Testis (tissue), 2 donors: ENCODE results near the gene BUB1.

Experiments
- CTCF ChIP-seq, 3 experiments: fragments of 450-650 bp in 2 of 3; fragments of 200-600 bp in 1 of 3; sonication (generic) in 1 of 3; IDR thresholded peaks; one replicate each; pipeline ENCODE4 v1.5.1; 2016 to 2019; ENCODE audit warnings: antibody characterized with exemption in 3 of 3, mild to moderate bottlenecking in 2 of 3, moderate library complexity in 1 of 3
- POLR2A ChIP-seq: fragments of 450-650 bp; IDR thresholded peaks from one replicate; pipeline ENCODE4 v1.6.1; 2017; ENCODE audit warnings: antibody characterized with exemption, mild to moderate bottlenecking, moderate library complexity

- TF ChIP-seq CTCF (IDR thresholded peaks at IDR 0.05): no peak
- TF ChIP-seq POLR2A: no peak
Observed at GRCh38 chr2:110682872-110683271, 5.0 kb upstream of the BUB1 start.
